Hepatocyte (in vitro differentiated cells): ENCODE measurements around the gene COL15A1.

Source experiments
- CTCF ChIP-seq: fragments of 200-600 bp; sonication (generic); IDR thresholded peaks from 2 replicates; pipeline ENCODE4 v1.5.1; 2016; ENCODE audit warnings: antibody characterized with exemption, mild to moderate bottlenecking; ENCODE audit not compliant: poor library complexity
- EZH2 ChIP-seq: fragments of 200-600 bp; sonication (generic); IDR thresholded peaks from 2 replicates; pipeline ENCODE4 v1.6.1; 2016; ENCODE audit warnings: antibody characterized with exemption, mild to moderate bottlenecking, borderline replicate concordance

GRCh38 chr9:99087462-99087861, 143.8 kb downstream of the COL15A1 start:
- no peak for TF ChIP-seq CTCF
- TF ChIP-seq EZH2, result no peak
